ENCODE results near the gene CLEC7A. TPM values are rescaled to one million over a fixed set of nuclear protein-coding genes. Genes with fewer than 3 reads are reported as not detected.

The CLEC7A gene
- total RNA-seq, 1 donor from 2014 or later = not detected

- H3K9me3 Mint-ChIP-seq = peaks cover 20% of the 10 kb centered on the region
Observed at GRCh38 chr12:10084733-10085132, 45.3 kb downstream of the CLEC7A start.

GRCh38 chr12:10082117-10082874, 47.7 kb downstream of the CLEC7A start:
- Mint-ChIP-seq H3K27ac (ENCODE audit: unreplicated experiment) (no peak overlapping the region), H3K36me3 (ENCODE audit: low read depth) (peaks cover 3% of the 10 kb centered on the region), H3K27me3 (ENCODE audit: low read depth) (no peaks in the 10 kb centered on the region), H3K4me1 (no peaks in the 10 kb centered on the region), H3K9me3 (peaks cover 22% of the 10 kb centered on the region), H3K4me3 (no peak overlapping the region)
- DNase-seq (ENCODE audit: low read depth, low spot score) = no peak
- TF ChIP-seq, protein P1, sequence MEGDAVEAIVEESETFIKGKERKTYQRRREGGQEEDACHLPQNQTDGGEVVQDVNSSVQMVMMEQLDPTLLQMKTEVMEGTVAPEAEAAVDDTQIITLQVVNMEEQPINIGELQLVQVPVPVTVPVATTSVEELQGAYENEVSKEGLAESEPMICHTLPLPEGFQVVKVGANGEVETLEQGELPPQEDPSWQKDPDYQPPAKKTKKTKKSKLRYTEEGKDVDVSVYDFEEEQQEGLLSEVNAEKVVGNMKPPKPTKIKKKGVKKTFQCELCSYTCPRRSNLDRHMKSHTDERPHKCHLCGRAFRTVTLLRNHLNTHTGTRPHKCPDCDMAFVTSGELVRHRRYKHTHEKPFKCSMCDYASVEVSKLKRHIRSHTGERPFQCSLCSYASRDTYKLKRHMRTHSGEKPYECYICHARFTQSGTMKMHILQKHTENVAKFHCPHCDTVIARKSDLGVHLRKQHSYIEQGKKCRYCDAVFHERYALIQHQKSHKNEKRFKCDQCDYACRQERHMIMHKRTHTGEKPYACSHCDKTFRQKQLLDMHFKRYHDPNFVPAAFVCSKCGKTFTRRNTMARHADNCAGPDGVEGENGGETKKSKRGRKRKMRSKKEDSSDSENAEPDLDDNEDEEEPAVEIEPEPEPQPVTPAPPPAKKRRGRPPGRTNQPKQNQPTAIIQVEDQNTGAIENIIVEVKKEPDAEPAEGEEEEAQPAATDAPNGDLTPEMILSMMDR (conservative IDR thresholded peaks at IDR 0.05) = no peak

More at GRCh38 chr12:10084733-10085132, 45.3 kb downstream of the CLEC7A start:
- H3K4me3 Mint-ChIP-seq = no peak overlapping the region
- peaks cover 3% of the 10 kb centered on the region for H3K36me3 Mint-ChIP-seq (ENCODE audit: low read depth)
- H3K27me3 Mint-ChIP-seq (ENCODE audit: low read depth) = no peaks in the 10 kb centered on the region
- TF ChIP-seq, protein P1 (conservative IDR thresholded peaks at IDR 0.05) = no peak
- DNase-seq (ENCODE audit: low read depth, low spot score) = no peak
- no peaks in the 10 kb centered on the region for H3K4me1 Mint-ChIP-seq
- no peak overlapping the region for H3K27ac Mint-ChIP-seq (ENCODE audit: unreplicated experiment)

GRCh38 chr12:10075451-10075850, 54.5 kb downstream of the CLEC7A start:
- H3K9me3 Mint-ChIP-seq = peaks cover 8% of the 10 kb centered on the region
- DNase-seq (ENCODE audit: low read depth, low spot score) = no peak
- no peaks in the 10 kb centered on the region for H3K27me3 Mint-ChIP-seq (ENCODE audit: low read depth)
- no peaks in the 10 kb centered on the region for H3K36me3 Mint-ChIP-seq (ENCODE audit: low read depth)
- no peak overlapping the region for H3K4me3 Mint-ChIP-seq
- TF ChIP-seq, protein P1 (conservative IDR thresholded peaks at IDR 0.05) = no peak
- H3K27ac Mint-ChIP-seq (ENCODE audit: unreplicated experiment) = no peak overlapping the region
- no peaks in the 10 kb centered on the region for H3K4me1 Mint-ChIP-seq

DNA sequence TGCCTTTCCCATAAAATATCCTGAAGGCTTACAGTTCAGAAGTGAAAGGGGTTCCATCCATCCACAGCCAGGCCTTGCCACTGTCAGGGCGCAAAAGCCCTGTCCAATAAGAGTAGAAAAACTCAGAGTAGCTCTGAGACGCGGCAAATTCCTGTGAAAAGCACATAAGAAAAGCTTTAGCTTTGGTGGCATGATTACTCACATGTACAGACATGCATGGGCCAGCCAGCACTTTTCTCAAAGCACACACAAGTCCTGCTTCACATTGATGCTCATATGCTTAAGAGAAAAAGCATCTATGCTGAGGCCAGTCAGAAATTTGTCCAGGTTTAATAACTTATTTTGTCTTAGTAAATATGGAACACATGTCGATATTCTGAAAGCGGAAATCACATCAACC, 56.7 kb downstream of the CLEC7A start:
- no peak for DNase-seq (ENCODE audit: low read depth, low spot score)
- Mint-ChIP-seq H3K27ac (ENCODE audit: unreplicated experiment) (no peak overlapping the region), H3K27me3 (ENCODE audit: low read depth) (no peaks in the 10 kb centered on the region), H3K4me1 (peaks cover 14% of the 10 kb centered on the region), H3K36me3 (ENCODE audit: low read depth) (no peaks in the 10 kb centered on the region), H3K9me3 (peaks cover 4% of the 10 kb centered on the region), H3K4me3 (no peak overlapping the region)
- TF ChIP-seq, protein P1 (conservative IDR thresholded peaks at IDR 0.05) = no peak

DNA sequence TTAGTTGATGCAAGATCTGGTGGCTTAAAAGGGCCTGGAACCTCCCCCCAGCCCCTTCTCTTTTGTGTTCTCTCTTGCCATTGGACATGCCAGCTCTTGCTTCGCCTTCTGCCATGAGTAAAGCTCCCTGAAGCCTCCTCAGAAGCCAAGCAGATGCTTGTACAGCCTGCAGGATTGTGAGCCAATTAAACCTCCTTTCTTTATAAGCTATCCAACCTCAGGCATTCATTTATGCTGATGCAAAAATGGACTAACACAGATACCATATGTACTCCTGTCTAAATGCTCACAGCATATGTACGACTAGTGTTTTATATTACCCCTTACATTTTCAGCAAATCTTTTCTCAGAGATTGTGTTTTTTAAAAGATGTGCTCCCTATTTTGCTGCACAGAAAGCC, 57.9 kb downstream of the CLEC7A start:
- Mint-ChIP-seq H3K36me3 (ENCODE audit: low read depth) (no peaks in the 10 kb centered on the region), H3K27ac (ENCODE audit: unreplicated experiment) (no peak overlapping the region), H3K4me1 (peaks cover 25% of the 10 kb centered on the region), H3K27me3 (ENCODE audit: low read depth) (no peaks in the 10 kb centered on the region), H3K9me3 (peaks cover 4% of the 10 kb centered on the region), H3K4me3 (no peak overlapping the region)
- TF ChIP-seq, protein P1 (conservative IDR thresholded peaks at IDR 0.05) = no peak
- no peak for DNase-seq (ENCODE audit: low read depth, low spot score)

Measured in neural crest cell (in vitro differentiated cells).